Measurements from ENCODE around the gene PSMB7. TPM values are rescaled to one million over a fixed set of nuclear protein-coding genes. Genes with fewer than 3 reads are reported as not detected.

PSMB7 gene
- polyA plus RNA-seq, 5 donors: 204 to 212 (median 205) TPM

DNA sequence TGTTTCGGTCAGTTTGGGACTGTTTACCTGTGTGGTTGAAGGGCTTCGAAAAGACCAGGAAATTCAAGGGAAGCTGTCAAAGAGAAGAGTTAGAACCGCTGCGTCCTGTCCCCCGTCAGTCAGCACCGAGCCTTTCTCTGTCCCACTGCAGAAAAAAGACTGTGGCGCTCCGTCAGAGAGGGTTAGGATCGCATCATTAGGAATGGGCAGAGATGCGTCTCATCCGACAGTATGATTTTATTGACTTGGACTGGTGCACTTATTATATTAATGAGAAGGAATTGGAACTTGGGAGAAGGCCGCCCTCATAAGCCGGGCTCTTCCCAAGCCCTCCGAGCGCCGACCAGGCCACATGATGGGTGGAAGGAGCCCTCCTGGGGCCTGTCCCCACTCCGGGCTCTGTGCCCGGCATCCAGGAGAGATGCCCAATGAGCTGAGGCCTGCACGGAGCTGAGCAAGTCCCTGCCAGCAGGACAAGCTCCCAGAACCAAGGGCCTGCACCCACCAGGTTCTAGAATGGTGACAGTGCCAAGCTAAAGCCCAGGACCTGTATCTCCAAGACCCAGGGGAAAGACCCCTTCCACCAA, 85.9 kb downstream of the PSMB7 start:
- DNase-seq: no peak

DNA sequence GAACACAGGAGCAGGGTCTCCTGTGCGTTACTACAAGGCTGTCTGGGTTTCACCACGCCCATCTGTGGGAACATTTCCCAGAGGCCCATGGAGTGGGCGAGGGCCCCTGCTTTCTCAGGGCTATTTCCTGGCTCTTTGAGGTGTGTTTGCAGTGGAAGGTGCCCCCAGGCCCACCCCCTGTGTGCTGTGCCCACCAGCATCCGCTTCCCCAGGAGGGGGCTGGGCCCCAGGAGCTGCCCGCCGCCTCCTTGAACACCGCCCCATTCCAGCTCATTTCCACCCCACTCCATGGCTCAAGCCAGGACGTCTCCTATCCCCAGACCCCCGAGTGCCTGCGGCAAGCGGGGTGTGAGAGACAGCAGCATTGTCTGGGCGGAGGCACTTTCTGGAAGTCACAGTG, 87.0 kb downstream of the PSMB7 start:
- no peak for DNase-seq

DNA sequence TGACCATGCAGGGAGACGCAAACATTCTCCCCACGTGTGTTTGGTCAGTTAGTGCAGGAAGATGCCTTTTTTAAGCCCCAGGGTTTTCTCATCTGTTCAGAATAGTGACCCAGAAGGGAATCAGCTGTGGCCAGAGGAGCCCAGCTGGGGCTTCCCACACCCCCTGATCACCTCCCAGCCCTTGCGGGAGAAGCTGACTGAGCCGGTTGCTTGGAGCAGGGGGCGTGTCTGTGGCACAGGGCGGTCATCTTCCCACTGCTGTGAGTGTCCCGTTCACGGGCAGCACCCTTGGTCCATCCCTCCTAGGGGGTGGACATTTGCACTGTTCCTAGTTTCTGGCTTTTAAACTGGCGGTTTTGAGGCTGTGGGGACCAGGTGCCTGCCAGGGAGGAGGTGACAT, 87.8 kb downstream of the PSMB7 start:
- DNase-seq: no peak

DNA sequence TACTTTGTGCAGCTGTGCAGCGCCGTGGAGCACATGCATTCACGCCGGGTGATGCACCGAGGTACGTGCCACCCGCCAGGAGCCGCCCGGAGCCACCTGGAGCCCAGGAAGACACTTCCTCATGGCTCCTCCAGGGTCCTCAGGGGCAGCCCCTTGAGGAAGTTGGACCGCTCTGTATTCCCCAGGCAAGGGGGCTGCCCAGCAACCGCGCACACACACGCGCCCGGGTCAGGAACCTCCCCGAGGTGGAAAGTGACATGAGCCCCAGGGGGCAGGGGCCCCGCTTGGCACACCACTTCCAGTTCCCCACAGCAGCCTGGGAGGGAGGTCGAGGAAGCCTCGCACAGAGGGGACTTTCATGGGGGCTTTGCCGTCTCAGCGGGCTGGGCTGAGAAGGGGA, 88.9 kb downstream of the PSMB7 start:
- DNase-seq: no peak

DNA sequence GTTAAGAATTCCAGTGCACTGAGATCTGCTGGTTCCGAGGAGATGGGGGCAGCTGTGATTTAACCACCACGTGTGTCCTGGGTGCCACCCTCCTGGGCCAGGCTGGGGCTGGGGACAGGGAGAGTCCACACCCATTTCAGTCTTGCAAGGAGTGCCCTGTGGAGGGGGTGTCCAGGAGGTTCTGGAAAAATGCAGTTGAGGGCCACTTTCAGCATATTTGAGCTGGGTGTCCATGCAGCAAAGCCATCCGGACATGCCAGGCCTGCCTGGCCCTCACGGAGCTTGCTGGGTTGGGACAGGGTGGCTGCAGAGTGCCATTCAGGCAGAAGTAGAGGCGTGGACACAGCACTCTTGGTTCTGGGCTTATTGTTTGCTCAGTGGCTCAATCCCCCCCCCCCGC, 89.4 kb downstream of the PSMB7 start:
- DNase-seq: no peak

DNA sequence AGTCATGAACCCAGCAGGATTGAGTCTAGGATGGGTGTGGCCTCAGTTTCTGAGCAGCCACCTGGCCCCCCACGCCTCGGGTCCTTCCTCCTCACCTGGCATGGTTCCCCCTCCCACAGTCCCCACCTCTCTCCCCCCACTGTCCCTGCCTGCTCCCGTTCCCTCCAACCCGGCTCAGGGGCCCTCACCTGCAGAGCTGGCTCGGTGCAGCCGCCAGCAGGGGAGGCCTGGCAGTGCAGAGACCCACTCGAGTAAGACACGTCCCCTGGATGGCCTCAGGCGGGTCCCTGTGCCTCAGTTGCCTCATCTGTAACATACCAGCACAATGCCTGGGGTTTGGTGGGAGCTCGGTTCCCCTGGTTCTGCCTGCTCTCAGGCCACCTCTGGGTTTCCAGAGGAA, 91.3 kb downstream of the PSMB7 start:
- DNase-seq: no peak

DNA sequence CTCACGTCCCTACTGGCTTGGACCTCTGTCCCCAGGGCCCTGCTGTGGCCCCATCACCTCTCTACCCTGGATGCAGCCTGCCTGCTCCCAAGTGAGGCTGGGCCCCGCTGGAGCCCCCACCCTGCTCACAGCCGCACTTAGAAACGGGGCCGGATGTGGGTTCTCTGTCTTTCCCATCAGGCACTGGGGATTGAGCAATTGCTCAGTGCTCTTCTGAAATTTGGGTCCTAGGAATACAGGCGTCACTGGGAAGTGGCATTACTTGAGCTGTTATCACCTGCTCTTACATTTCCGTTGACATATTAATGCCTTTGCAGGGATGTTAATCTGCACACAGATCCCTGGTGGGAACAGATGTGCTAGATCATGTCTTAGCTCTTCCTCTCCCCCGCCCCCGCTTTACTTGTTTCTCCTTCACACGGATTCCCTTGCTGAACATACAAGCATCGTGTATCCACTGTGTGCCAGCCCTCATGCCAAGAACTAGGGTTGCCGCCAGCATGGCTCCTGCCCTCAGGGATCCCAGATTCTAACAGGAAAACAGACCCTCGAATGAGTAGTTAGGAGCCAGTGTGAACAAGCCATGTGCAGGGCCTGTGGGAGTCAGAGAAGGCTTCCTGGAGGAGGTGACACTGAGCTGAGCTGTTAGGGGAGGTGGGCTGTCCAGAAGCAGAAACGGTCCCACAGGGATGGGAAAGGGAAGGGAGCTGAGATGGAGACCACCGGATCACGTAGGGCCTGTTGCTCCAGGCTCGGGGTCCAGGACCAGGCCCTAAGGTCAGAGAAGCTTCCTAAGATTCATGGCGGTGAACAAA, 92.4 kb downstream of the PSMB7 start:
- DNase-seq: no peak

DNA sequence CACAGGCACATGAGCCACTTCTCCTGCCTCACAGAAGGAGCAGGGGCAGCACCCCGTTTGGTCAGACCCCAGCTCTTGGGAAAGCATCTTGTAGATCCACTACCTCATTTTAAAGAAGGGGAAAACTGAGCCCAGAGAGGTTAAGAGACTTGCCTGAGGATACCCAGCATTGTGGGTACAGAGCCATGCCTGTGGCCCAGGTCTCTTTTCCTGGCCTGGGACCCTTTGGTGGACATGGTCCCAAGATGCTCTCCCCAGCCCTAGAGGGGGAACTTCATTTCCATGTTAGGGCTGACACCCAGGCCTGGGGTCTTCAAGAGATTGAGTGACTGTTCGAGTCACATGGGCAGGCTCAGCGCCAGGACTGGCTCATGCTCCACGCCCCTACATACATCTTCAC, 93.3 kb downstream of the PSMB7 start:
- no peak for DNase-seq

DNA sequence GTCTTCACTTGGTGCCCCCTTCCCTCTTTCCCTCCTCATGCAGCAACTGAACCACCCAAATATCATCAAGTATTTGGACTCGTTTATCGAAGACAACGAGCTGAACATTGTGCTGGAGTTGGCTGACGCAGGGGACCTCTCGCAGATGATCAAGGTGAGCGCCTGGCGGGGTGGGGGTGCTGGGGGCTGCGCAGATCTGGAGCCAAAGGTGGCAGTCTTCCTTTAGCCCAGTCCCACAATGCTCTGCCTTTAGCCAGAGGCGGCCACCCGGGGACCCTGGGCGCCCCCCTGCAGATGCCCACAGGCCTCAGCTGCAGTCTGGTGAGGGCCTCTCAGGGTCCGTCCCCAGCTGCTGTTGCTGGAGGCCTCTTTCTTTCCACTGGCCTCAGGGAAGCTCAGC, 93.8 kb downstream of the PSMB7 start:
- no peak for DNase-seq

DNA sequence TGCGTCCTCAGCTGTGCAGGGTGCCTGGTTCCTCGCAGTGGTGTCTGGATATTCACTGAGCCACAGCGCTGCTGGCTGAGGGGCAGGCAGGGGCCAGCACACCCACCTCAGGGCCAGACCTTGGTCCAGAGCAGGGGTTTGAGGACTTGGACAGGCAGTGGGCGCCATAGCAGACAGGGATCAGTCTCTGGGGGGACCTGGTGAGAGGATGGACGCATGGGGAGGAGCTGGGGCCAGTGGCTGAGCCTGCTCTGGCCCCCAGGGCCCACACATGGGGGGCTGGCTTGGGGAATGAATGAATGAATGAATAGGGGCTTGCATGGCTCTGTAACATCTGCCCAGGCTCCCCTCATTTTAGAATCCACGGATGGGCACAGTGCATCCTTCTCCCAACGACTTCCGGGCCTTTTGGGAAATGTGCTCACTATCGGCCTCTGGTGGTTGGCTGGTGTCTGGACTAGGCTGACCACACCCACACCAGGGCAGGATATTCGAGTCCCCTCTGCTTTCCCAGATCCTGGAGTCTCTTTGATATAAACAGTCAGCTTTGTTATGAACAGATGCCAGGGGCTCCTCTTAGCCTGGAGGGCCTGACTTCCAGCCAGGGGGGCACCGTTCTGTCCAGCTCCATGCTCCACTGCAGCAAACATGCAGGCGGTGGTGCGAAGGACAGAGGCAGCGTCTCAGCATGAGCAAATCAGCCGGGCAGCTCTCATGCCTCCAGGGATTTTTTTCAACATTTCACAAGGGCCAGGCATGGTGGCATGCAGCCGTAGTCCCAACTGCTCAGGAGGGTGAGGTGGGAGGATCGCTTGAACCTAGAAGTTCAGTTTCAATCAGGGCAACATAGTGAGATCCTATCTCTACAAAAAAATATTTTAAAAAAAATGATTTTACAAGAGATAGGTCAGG, 94.9 kb downstream of the PSMB7 start:
- peak; percentile 47 to 54 for DNase-seq

DNA sequence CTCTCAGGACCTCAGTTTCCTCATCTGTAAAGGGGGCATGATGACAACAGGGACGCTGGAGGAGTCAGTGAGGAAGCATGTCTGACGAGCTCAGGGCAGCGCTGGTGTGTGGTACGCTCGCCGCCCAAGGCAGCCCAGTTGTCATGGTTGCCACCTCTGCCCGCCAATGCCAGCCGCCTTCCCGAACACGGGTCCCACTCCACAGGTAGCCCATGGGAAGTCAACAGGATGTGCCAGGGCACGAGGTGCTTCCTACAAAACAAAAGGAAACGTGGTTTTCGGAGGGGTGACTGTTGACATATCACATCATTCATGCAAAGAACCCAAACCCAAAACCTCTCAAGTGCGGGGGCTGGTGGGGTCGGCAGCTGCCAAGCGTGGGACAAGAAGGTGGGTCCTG, 99.4 kb downstream of the PSMB7 start:
- no peak for DNase-seq

DNA sequence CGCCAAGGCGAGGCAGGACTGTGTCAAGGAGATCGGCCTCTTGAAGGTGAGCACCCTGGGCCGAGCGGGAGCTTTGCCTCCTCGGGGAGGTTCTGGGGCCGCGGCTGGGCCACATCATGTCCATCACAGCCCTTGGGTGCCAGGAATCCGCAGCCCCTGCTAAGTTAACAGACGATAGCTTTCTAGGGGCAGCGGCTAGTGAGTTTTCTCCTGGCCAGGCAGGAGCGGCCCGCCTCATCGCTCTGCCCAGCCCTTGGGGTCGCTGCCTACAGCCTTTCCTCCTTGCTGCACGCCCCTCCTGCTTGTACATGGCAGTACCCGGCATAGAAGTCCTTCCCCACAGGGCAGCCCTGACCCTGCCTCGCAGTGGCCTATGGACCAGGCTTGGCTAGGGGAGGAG, 101.3 kb downstream of the PSMB7 start:
- DNase-seq: no peak

DNA sequence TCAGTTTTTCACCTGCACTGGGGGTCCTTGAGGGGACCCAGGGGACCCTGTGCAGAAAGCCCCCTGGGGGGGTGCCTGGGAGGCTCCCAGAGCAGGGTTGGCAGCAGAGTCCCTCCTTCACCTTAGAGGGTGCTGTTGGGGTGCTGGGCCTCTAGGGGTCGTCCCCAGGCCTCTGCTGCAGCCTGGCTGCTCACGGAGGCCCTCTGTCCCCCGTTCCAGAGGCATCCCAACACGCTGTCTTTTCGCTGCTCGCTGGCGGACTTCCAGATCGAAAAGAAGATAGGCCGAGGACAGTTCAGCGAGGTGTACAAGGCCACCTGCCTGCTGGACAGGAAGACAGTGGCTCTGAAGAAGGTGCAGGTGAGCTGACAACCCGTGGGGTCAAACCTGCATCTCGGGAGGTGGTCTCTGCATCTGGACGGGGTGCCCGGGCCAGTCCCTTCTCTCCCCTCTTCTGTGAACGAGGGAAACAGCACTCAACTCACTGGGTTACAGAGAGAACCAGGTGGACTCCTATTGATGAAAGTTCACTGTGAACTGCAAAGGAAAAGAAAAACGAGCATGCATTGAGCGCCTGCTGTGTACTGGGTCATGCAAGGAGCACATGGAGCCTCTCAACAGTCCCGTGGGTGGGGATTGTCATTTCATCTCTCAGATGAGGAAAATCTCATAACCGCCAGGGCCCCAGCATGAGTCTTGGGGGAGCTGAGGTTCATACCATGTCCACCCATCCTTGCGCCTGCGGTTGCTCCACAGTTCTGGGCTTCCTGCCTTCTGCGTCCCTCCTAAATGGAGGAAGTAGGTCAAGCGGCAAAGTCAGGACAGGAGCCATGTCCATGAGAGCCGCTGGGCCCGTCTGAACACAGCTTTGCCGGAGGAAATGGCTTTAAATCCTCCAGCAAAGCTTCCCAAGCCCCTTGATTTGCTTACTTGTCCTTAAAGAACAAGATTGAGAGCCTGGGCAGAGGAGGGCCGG, 102.7 kb downstream of the PSMB7 start:
- no peak for DNase-seq

DNA sequence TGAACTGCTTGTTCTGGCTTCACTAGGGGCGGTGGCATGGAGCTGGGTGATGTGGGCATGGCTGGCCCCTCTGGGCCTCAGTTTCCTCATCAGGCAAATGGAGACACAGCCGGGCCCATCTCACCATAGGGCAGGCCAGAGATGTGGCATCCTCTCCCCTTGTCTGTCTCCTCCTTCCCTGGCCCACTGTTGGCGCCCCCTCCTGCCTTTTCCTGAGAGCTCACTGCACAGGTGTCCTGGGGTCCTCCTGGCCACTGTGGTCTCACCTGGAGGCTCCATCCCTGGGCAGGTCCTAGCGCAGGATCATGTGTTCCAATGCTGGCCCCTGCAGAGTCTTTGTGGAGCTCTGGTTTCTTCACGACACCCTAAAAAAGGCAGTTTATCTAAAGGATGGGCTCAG, 104.0 kb downstream of the PSMB7 start:
- DNase-seq: no peak

DNA sequence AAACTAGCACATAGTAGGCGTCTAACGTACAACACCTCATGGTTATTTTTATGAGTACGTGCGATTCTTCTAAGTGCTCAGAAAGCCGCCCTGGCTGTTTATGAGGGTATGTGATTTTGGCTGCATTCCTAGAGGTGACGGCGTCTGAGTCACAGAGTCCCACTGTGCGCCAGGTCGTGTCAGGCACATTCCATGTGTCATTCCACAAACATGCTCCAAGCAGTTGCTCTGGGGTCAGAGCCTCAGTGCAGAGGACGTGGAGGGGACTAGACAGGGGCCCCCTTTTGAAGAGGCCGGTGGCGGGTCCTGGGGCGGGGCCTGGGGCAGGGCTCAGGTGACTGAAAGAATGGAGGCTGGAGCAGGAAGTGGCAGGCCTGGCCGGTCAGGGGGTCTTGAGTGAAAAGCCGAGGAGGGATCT, 105.6 kb downstream of the PSMB7 start:
- DNase-seq: no peak

DNA sequence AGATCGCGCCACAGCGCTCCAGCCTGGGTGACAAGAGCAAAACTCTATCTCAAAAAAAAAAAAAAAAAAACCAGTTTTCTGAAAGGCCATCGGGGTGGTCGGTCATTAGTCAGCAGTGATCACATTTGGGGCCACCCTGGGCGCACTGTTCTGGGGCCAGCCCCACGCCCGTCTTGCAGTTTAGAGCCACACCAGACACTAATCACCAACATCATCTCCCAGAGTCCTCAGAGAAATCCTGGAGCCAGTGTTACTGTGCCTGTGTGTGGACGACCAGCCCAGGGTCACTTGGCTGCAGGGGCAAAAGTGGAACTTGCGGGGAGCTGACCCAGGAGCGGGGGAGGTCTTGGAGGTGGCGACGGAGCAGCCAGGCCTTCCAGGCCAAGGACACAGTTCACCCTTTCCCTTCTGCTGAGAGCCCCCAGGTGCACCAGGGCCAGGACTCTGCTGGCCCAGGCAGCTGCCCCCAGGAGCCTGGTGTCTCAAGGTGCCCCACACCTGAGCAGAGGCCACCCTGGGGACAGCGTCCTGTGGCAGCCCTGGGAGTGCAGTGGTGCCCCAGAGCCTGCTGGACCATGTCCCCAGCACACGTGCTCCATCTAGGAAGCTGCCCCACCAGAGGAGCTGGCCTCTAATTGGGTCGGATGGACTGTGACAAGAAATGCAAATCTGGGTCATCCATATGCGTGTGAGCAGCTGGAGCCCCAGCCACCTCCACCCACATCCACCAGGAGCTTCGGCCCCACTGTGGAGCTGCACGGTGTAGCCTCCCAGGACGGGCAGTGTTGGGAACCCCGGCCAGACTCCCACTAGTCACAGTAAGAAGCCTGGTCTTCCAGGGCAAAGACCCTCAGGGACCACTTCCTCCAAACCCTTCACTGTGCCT, 106.4 kb downstream of the PSMB7 start:
- no peak for DNase-seq

DNA sequence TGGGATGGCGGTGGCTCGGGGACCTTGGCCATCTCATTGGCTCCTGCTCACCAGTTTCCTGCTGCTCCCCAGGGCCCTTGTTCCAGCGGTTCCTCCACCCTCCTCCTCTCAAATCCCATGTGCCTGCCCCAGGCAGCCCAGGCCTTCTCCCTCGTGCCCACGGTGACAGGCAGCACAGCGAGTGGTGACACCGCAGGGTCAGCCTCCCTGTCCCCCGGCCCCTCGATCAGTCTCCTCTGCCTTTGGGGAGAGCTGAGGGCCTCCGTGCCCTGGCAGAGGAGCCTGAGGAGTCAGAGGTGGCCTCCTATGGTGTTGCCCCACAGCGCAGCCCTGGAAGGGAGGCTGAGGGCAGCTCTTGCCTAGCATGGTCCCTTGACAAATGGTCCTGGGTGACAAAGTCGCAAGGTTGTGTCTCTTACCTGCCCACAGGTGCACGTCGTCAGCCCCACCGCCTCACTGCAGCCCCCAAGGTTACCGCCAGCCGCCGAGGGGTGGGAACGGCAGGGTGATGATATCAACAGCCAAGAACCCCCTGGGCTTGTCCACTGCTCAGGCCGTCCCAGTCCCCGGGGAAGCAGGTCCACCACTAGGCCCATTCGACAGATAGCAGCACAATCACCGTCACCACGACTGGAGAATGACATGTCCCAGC, 107.7 kb downstream of the PSMB7 start:
- no peak for DNase-seq

DNA sequence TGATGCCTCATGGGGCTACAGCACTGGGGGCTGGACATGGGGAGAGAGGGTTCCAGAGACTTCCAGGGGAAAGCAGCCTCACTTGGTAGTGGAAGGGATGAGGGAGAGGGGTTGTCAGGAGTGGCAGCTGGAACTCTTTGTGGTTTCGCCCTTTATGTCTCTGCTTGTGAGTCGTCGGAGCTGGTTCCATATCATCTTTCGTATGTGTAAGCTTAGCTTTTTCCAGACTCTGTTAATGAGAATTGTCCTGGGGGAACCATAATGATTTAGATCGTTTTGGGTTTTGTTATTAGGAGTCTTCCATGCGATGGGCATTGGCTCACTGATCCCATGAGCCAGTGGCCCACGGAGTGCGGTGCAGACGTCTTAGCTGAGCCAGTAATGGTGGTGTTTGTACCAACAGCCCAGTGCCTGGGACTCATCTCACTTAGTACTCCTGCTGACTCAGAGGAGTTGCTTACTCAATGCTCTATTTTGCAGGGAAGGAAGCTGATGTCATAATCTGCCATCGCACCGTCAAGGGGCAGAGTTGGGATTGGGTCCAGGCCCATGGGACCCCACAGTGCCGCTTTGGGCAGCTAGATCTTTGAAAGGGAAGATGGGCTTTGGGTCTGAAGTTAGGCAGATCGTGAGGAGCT, 109.0 kb downstream of the PSMB7 start:
- DNase-seq: no peak

DNA sequence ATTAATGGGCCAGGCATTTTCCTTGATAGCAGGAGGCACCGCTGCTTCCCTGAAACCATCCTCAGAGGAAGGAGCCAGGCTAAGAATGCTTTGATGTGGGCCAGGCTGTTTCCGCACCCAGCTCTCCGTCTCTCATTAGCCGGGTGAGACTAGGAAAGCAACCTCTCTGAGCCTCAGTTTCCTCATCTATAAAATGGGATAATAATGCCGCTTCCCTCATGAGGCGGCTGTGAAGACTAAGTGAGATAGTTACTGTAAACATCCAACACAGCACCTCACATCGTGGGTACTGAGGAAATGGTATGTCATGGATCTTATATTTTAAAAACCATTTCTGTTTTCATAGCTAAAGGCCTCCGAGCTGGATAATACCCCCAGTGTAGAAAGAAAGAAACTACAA, 111.0 kb downstream of the PSMB7 start:
- DNase-seq: no peak
